GM12878 (cell line): ENCODE measurements around the gene HID1. TPM values are rescaled to one million over a fixed set of nuclear protein-coding genes. Genes with fewer than 3 reads are reported as not detected.

Source experiments
- ATAC-seq: fragments of 200-7000 bp; cut with Tn5 transposase; 3 replicates; pipeline ENCODE4 v1.9.1; 2020; ENCODE audit warnings: mild to moderate bottlenecking, moderate library complexity
- BruUV-seq: library from RNA; stranded (reverse); fragments of 400-500 nt; replicated peaks from 2 replicates; lab custom pipeline; 2021; lab: Mats Ljungman, UMichigan
- CTCF ChIA-PET: fragments of 300-600 bp; sonication (Branson Sonifier 250); formaldehyde crosslinking; extraction: SDS; loops from one replicate; lab custom pipeline; 2021; ENCODE audit warnings: inconsistent platforms; lab: Yijun Ruan, JAX
- POLR2A ChIA-PET: fragments of 350-600 bp; formaldehyde crosslinking; extraction: SDS; loops from one replicate; lab custom pipeline; 2021; ENCODE audit warnings: inconsistent platforms; lab: Charles Lee
- RAD21 ChIA-PET: fragments of 300-600 bp; sonication (Branson Sonifier 250); formaldehyde crosslinking; loops from one replicate; lab custom pipeline; 2023; ENCODE audit warnings: antibody characterized with exemption; ENCODE audit not compliant: unreplicated experiment; lab: Charles Lee
- SMC1A ChIA-PET: fragments of 300-600 bp; sonication (Branson Sonifier 250); formaldehyde crosslinking; loops from one replicate; lab custom pipeline; 2023; ENCODE audit not compliant: unreplicated experiment, uncharacterized antibody; lab: Charles Lee
- DNase-seq: peaks from one replicate; pipeline ENCODE4 v3.0.0-alpha.2; 2011; ENCODE audit warnings: low read depth, low spot score
- FAIRE-seq: peaks from 3 replicates; lab custom pipeline; 2011; peaks lifted over from hg19 to GRCh38; lab: Jason Lieb, UNC
- H2AFZ ChIP-seq: 2 replicates; pipeline ENCODE4 v1.6.0; 2011; ENCODE audit warnings: low read depth, low read length, control low read depth; ENCODE audit not compliant: control insufficient read depth
- H3K27ac ChIP-seq: 2 replicates; pipeline ENCODE4 v1.5.1; 2011; ENCODE audit warnings: control low read depth; ENCODE audit not compliant: control insufficient read depth, insufficient read depth
- H3K27me3 ChIP-seq, 2 experiments: replicated peaks in 1 of 2; 2 replicates each; pipeline versions ENCODE4 v1.6.0 to v1.6.1; 2011; ENCODE audit warnings: low read length in 1 of 2; ENCODE audit not compliant: control insufficient read depth in 2 of 2, insufficient read depth in 2 of 2
- H3K36me3 ChIP-seq, 2 experiments: 2 replicates each; pipeline ENCODE4 v1.5.1; 2011; ENCODE audit warnings: low read length in 1 of 2; ENCODE audit not compliant: control insufficient read depth in 2 of 2, insufficient read depth in 2 of 2
- H3K4me1 ChIP-seq: 2 replicates; pipeline ENCODE4 v1.6.1; 2011; ENCODE audit warnings: mild to moderate bottlenecking, low read length, moderate library complexity, mixed read lengths; ENCODE audit not compliant: control insufficient read depth, insufficient read depth
- H3K4me2 ChIP-seq: 2 replicates; pipeline ENCODE4 v1.6.0; 2011; ENCODE audit warnings: control low read depth; ENCODE audit not compliant: control insufficient read depth, insufficient read depth
- H3K4me3 ChIP-seq: fragments of 200-600 bp; sonication (generic); 2 replicates; pipeline ENCODE4 v1.5.1; 2016
- H3K79me2 ChIP-seq: 2 replicates; pipeline ENCODE4 v1.6.0; 2011; ENCODE audit warnings: low read length; ENCODE audit not compliant: control insufficient read depth, insufficient read depth
- H3K9ac ChIP-seq: 2 replicates; pipeline ENCODE4 v1.8.0; 2011; ENCODE audit warnings: low read length, control low read depth, mixed read lengths; ENCODE audit not compliant: control insufficient read depth, insufficient read depth
- H3K9me3 ChIP-seq: replicated peaks from 3 replicates; pipeline ENCODE4 v1.5.1; 2011; ENCODE audit warnings: mild to moderate bottlenecking, low read length; ENCODE audit not compliant: control insufficient read depth, insufficient read depth
- H4K20me1 ChIP-seq: 2 replicates; pipeline ENCODE4 v1.6.0; 2011; ENCODE audit not compliant: control insufficient read depth, insufficient read depth
- CTCF ChIP-seq, 3 experiments: IDR thresholded peaks in 2 of 3; conservative IDR thresholded peaks in 1 of 3; 2 replicates each; pipeline ENCODE4 v1.5.1; 2011; ENCODE audit warnings: low read depth in 3 of 3, low read length in 3 of 3, mild to moderate bottlenecking in 3 of 3, control low read depth in 2 of 3, moderate library complexity in 2 of 3, inconsistent platforms in 1 of 3, mixed read lengths in 1 of 3; ENCODE audit not compliant: control insufficient read depth in 2 of 3, insufficient read depth in 1 of 3; ENCODE audit errors: extremely low read depth in 1 of 3
- IRF4 ChIP-seq: IDR thresholded peaks from 2 replicates; pipeline ENCODE4 v1.6.1; 2011; ENCODE audit warnings: low read depth, low read length
- RAD21 ChIP-seq: IDR thresholded peaks from 2 replicates; pipeline ENCODE4 v1.6.1; 2011; ENCODE audit warnings: mild to moderate bottlenecking, low read depth, low read length, moderate library complexity; ENCODE audit not compliant: insufficient read depth
- SMC3 ChIP-seq: IDR thresholded peaks from 2 replicates; pipeline ENCODE4 v1.6.1; 2011; ENCODE audit warnings: low read length, improper control_type of control experiment, borderline replicate concordance
- TBL1XR1 ChIP-seq: IDR thresholded peaks from 2 replicates; pipeline ENCODE4 v1.6.1; 2012; ENCODE audit warnings: low read depth, low read length, improper control_type of control experiment
- WGBS: methylation state at CpG from one replicate; pipeline ENCODE4 v1.1.6; 2016; ENCODE audit warnings: low lambda C conversion rate; ENCODE audit not compliant: insufficient replicate concordance, insufficient coverage; ENCODE audit errors: missing lambda C conversion rate; 5-methylcytosine and 5-hydroxymethylcytosine counted together
- in situ Hi-C: fragments of 300-500 bp; cut with MboI; formaldehyde crosslinking; loops from 9 replicates; pipeline ENCODE4 v1.14.3; 2018; ENCODE audit warnings: mixed read lengths
- intact Hi-C: fragments of 100-400 bp; cut with micrococcal nuclease; formaldehyde crosslinking; loops from one replicate; pipeline ENCODE4 v1.14.2; 2022; ENCODE audit not compliant: unreplicated experiment
- polyA plus RNA-seq, 11 experiments: library from polyadenylated mRNA; depleted of rRNA in 4 of 11; unstranded in 6 of 11; stranded (reverse) in 5 of 11; fragments of >200 nt; fragmentation: Nextera tagmentation in 4 of 11; fragmentation: Illumina TruSeq in 1 of 11; extraction: Ambion mirVana in 4 of 11; extraction: Trizol in 1 of 11; gene quantifications; 1 replicate in 1 of 11; 2 replicates in 10 of 11; pipeline versions ENCODE4 v1.2.1 to v1.2.3, GENCODE V29; 2011 to 2016; ENCODE audit warnings: inconsistent platforms in 2 of 11, missing spikeins in 2 of 11, low read depth in 1 of 11
- total RNA-seq, 4 experiments: library from RNA; depleted of rRNA in 3 of 4; stranded (reverse); fragments of >200 nt in 3 of 4; fragmentation: Illumina TruSeq in 1 of 4; extraction: Trizol in 1 of 4; gene quantifications; 2 replicates each; pipeline versions ENCODE4 v1.2.1 to v1.2.3, GENCODE V29; 2013 to 2021

The HID1 gene
- total and polyA plus RNA-seq, 10 of the 15 experiments (the other 5 are each of a cell fraction or from before 2014, with no cell fraction given): 0.04 to 0.77 (median 0.32) TPM; not detected in 2

- Histone ChIP-seq H3K27me3 (peaks cover 11 to 16% of the 10 kb centered on the region in 2 experiments), H3K36me3 (no peaks in the 10 kb centered on the region), H3K9ac (no peak overlapping the region), H2AFZ (no peak overlapping the region), H3K79me2 (no peaks in the 10 kb centered on the region), H3K9me3 (no peaks in the 10 kb centered on the region), H3K27ac (no peak overlapping the region), H3K4me2 (no peak overlapping the region), H3K4me3 (no peak overlapping the region), H3K4me1 (no peaks in the 10 kb centered on the region), H4K20me1 (no peaks in the 10 kb centered on the region)
- 92% methylated on average over 27 of the region's 27 CpGs for WGBS
- SMC1A ChIA-PET: interaction anchor here (0.5 to 3.0 kb wide), 3 partner anchors 37 to 1438 kb away, joined by 3 to 10 read pairs (median 5); no protein-coding TSS in a partner anchor
- DNase-seq (no peak), FAIRE-seq (no peak), ATAC-seq (no peak)
- TF ChIP-seq TBL1XR1: no peak
- CTCF ChIA-PET: interaction anchor here (12.6 kb wide), 1 partner anchor 37 kb away, joined by 274 read pairs; no protein-coding TSS in a partner anchor
- RAD21 ChIA-PET: interaction anchor here (1.0 to 8.1 kb wide), 5 partner anchors 8 to 41 kb away, joined by 3 to 73 read pairs (median 4); no protein-coding TSS in a partner anchor
- POLR2A ChIA-PET: interaction anchor here (0.7 kb wide), 1 partner anchor 48 kb away, joined by 3 read pairs; no protein-coding TSS in a partner anchor
- no TSS peak for BruUV-seq
- intact Hi-C loops (no loop called here), in situ Hi-C loops (loop anchor here (5.0 kb wide), 1 partner anchor 37 kb away; no protein-coding TSS in a partner anchor)
Measured at GRCh38 chr17:74920306-74920620, 52.3 kb downstream of the HID1 start.

GRCh38 chr17:74919440-74920305, 52.9 kb downstream of the HID1 start:
- no peaks in the 10 kb centered on the region for H3K36me3 ChIP-seq
- ATAC-seq: 0 out of 3 replicates have a peak, but pooled peaks have one; percentile 19
- H3K9ac ChIP-seq: no peak overlapping the region
- POLR2A ChIA-PET: no interaction called here
- in situ Hi-C loops: loop anchor here (5.0 kb wide), 1 partner anchor 38 kb away; no protein-coding TSS in a partner anchor
- no peaks in the 10 kb centered on the region for H3K4me1 ChIP-seq
- intact Hi-C loops: no loop called here
- H3K27ac ChIP-seq: no peak overlapping the region
- SMC1A ChIA-PET: interaction anchor here (0.5 to 3.0 kb wide), 5 partner anchors 38 to 1438 kb away, joined by 3 to 10 read pairs (median 3); no protein-coding TSS in a partner anchor
- H3K4me2 ChIP-seq: no peak overlapping the region
- WGBS: 66% methylated on average over 57 of the region's 67 CpGs
- H3K4me3 ChIP-seq: no peak overlapping the region
- TF ChIP-seq IRF4 (no peak), RAD21 (peak; percentile 67), SMC3 (0 out of 2 replicates have a peak, but pooled peaks have one; percentile 6), CTCF (IDR thresholded peaks at IDR 0.05 in 2 of 3, conservative IDR thresholded peaks at IDR 0.05 in 1 of 3; ENCODE audit: control insufficient read depth in 2 of 3, extremely low read depth in 1 of 3, insufficient read depth in 1 of 3, low read depth in 3 of 3, low read length in 3 of 3) (peak; percentile 31 to 42 (median 42); a peak in 4 of 6 replicates)
- TF ChIP-seq, all 136 proteins: peak for 3
- DNase-seq (no peak), FAIRE-seq (no peak)
- CTCF ChIA-PET: interaction anchor here (0.6 to 12.6 kb wide), 4 partner anchors 12 to 1475 kb away, joined by 3 to 274 read pairs (median 3); no protein-coding TSS in a partner anchor
- RAD21 ChIA-PET: interaction anchor here (0.9 to 8.1 kb wide), 6 partner anchors 9 to 128 kb away, joined by 3 to 73 read pairs (median 4); no protein-coding TSS in a partner anchor
- H2AFZ ChIP-seq: no peak overlapping the region
- H3K79me2 ChIP-seq: no peaks in the 10 kb centered on the region
- no peaks in the 10 kb centered on the region for H3K9me3 ChIP-seq
- H3K27me3 ChIP-seq: peaks cover 10 to 13% of the 10 kb centered on the region in 2 experiments
- H4K20me1 ChIP-seq: no peaks in the 10 kb centered on the region
- BruUV-seq: no TSS peak
